ENCODE measurements around the gene CCDC191. TPM values are rescaled to one million over a fixed set of nuclear protein-coding genes. Genes with fewer than 3 reads are reported as not detected.

CCDC191 gene
- total and polyA plus RNA-seq, 9 of the 15 experiments (the other 6 are each of a cell fraction or from before 2014, with no cell fraction given), result 0.10 to 0.55 (median 0.22) TPM

- FAIRE-seq (no peak), DNase-seq (ENCODE audit: extremely low read depth in 1 of 4, low spot score in 3 of 4) (no peak), ATAC-seq (no peak)
- no peak overlapping the region for H2AFZ ChIP-seq (ENCODE audit: low read depth, low read length)
- no peaks in the 10 kb centered on the region for H4K20me1 ChIP-seq (replicated peaks; ENCODE audit: control insufficient read depth, insufficient read depth, low read length)
- H3K4me2 ChIP-seq (ENCODE audit: insufficient read depth, low read length), result no peak overlapping the region
- no peaks in the 10 kb centered on the region for H3K9me3 ChIP-seq (replicated peaks; ENCODE audit: control insufficient read depth, insufficient read depth, low read depth, low read length)
- ChIA-PET POLR2A (no interaction called here), CTCF (ENCODE audit: low intra/inter-chr PET ratio) (no interaction called here)
- peaks cover 0 to 4% of the 10 kb centered on the region in 2 experiments; a peak in 1 of 5 replicates for H3K27me3 ChIP-seq (ENCODE audit: control insufficient read depth in 2 of 2, insufficient read depth in 2 of 2, low read length in 2 of 2)
- no peak overlapping the region for H3K9ac ChIP-seq (ENCODE audit: insufficient read depth in 1 of 2, low read depth in 2 of 2, low read length in 2 of 2)
- in situ Hi-C loops (cut with MboI) (no loop called here), intact Hi-C loops (cut with micrococcal nuclease) (no loop called here)
- H3K36me3 ChIP-seq (ENCODE audit: control insufficient read depth, insufficient read depth, low read length), result no peaks in the 10 kb centered on the region
- H3K4me3 ChIP-seq, result no peak overlapping the region
- 2% methylated on average over 5 of the region's 7 CpGs for WGBS (ENCODE audit: insufficient coverage, low coverage, missing lambda C conversion rate)
- H3K9me1 ChIP-seq (ENCODE audit: control insufficient read depth, insufficient read depth, low read length), result no peaks in the 10 kb centered on the region
- H3K27ac ChIP-seq (ENCODE audit: extremely low read depth, low read depth, low read length), result no peak overlapping the region
- BruUV-seq (replicated peaks), result no TSS peak
- no peak for TF ChIP-seq NRF1 (conservative IDR thresholded peaks at IDR 0.05 in 1 of 2, IDR thresholded peaks at IDR 0.05 in 1 of 2)
- TF ChIP-seq GATAD2A (IDR thresholded peaks at IDR 0.05), result no peak
- no peak for TF ChIP-seq NFXL1 (CRISPR knock-in tag; IDR thresholded peaks at IDR 0.05)
- no peak for TF ChIP-seq RBM34 (IDR thresholded peaks at IDR 0.05; ENCODE audit: borderline replicate concordance, insufficient read depth, low read length)
- no peak for TF ChIP-seq RCOR1 (IDR thresholded peaks at IDR 0.05; ENCODE audit: borderline replicate concordance in 1 of 2, low read depth in 2 of 2, low read length in 2 of 2)
- TF ChIP-seq BRF1 (IDR thresholded peaks at IDR 0.05; ENCODE audit: borderline replicate concordance, extremely low read depth, insufficient read length), result no peak
- no peak for TF ChIP-seq XRCC3 (IDR thresholded peaks at IDR 0.05)
- no peak for TF ChIP-seq PKNOX1 (IDR thresholded peaks at IDR 0.05)
- TF ChIP-seq NFIX (CRISPR knock-in tag; IDR thresholded peaks at IDR 0.05; ENCODE audit: low read depth), result no peak
- TF ChIP-seq SRSF7 (optimal IDR thresholded peaks at IDR 0.05; ENCODE audit: low read depth, low read length), result no peak
- no peaks in the 10 kb centered on the region for H3K4me1 ChIP-seq (replicated peaks in 1 of 2; ENCODE audit: control insufficient read depth in 2 of 2, insufficient read depth in 2 of 2, low read length in 2 of 2)
- H3K79me2 ChIP-seq (ENCODE audit: control insufficient read depth, insufficient read depth, low read length), result no peaks in the 10 kb centered on the region
Observed at GRCh38 chr3:114014211-114014610, 42.1 kb downstream of the CCDC191 start.

Measured in K562 (cell line).